Measurements from ENCODE around the gene GDI2.
"Not testable (repeated sequence)": the region's sequence is repeated elsewhere in the genome, so short reads cannot be mapped to it uniquely, and the experiment has no call there.

The GDI2 gene

GRCh38 chr10:5841965-5842364, 28.7 kb upstream of the GDI2 start:
- H3K27ac ChIP-seq (ENCODE audit: low read length), result no peak overlapping the region
- no peak for DNase-seq (ENCODE audit: low read depth, low spot score)
- WGBS (ENCODE audit: insufficient coverage, insufficient read length), result no CpG with 5 or more reads among the region's 14 CpGs
- H3K4me1 ChIP-seq (ENCODE audit: control insufficient read depth, insufficient read depth, low read length), result no peaks in the 10 kb centered on the region
- H3K4me3 ChIP-seq (ENCODE audit: low read length), result no peak overlapping the region
- no peaks in the 10 kb centered on the region for H3K27me3 ChIP-seq (ENCODE audit: control insufficient read depth, insufficient read depth, low read length)
- H3K9me3 ChIP-seq (ENCODE audit: control insufficient read depth, insufficient read depth, low read length), result no peaks in the 10 kb centered on the region
- H3K36me3 ChIP-seq (ENCODE audit: control insufficient read depth, insufficient read depth, low read length), result no peaks in the 10 kb centered on the region

GRCh38 chr10:5840314-5841307, 27.4 kb upstream of the GDI2 start:
- Histone ChIP-seq H3K4me3 (ENCODE audit: low read length) (no peak overlapping the region), H3K36me3 (ENCODE audit: control insufficient read depth, insufficient read depth, low read length) (no peaks in the 10 kb centered on the region), H3K27ac (ENCODE audit: low read length) (no peak overlapping the region), H3K4me1 (ENCODE audit: control insufficient read depth, insufficient read depth, low read length) (no peaks in the 10 kb centered on the region), H3K27me3 (ENCODE audit: control insufficient read depth, insufficient read depth, low read length) (no peaks in the 10 kb centered on the region), H3K9me3 (ENCODE audit: control insufficient read depth, insufficient read depth, low read length) (no peaks in the 10 kb centered on the region)
- no peak for DNase-seq (ENCODE audit: low read depth, low spot score)
- no CpG with 5 or more reads among the region's 40 CpGs for WGBS (ENCODE audit: insufficient coverage, insufficient read length)

GRCh38 chr10:5836181-5836580, 22.9 kb upstream of the GDI2 start:
- H3K36me3 ChIP-seq (ENCODE audit: control insufficient read depth, insufficient read depth, low read length); H3K27me3 ChIP-seq (ENCODE audit: control insufficient read depth, insufficient read depth, low read length); H3K27ac ChIP-seq (ENCODE audit: low read length); H3K4me3 ChIP-seq (ENCODE audit: low read length); H3K9me3 ChIP-seq (ENCODE audit: control insufficient read depth, insufficient read depth, low read length); H3K4me1 ChIP-seq (ENCODE audit: control insufficient read depth, insufficient read depth, low read length); DNase-seq (ENCODE audit: low read depth, low spot score): not testable (repeated sequence)
- no CpG with 5 or more reads among the region's 2 CpGs for WGBS (ENCODE audit: insufficient coverage, insufficient read length)

- no peaks in the 10 kb centered on the region for H3K9me3 ChIP-seq (ENCODE audit: control insufficient read depth, insufficient read depth, low read length)
- no CpG with 5 or more reads among the region's 15 CpGs for WGBS (ENCODE audit: insufficient coverage, insufficient read length)
These were observed 22.3 kb upstream of the GDI2 start for GRCh38 chr10:5835446-5836095.

GRCh38 chr10:5833814-5834213, 20.6 kb upstream of the GDI2 start:
- WGBS (ENCODE audit: insufficient coverage, insufficient read length), result no CpG with 5 or more reads among the region's 6 CpGs
- no peaks in the 10 kb centered on the region for H3K4me1 ChIP-seq (ENCODE audit: control insufficient read depth, insufficient read depth, low read length)
- no peaks in the 10 kb centered on the region for H3K27me3 ChIP-seq (ENCODE audit: control insufficient read depth, insufficient read depth, low read length)

More at GRCh38 chr10:5835446-5836095, 22.3 kb upstream of the GDI2 start:
- Histone ChIP-seq H3K27me3 (ENCODE audit: control insufficient read depth, insufficient read depth, low read length) (no peaks in the 10 kb centered on the region), H3K4me3 (ENCODE audit: low read length) (no peak overlapping the region), H3K36me3 (ENCODE audit: control insufficient read depth, insufficient read depth, low read length) (no peaks in the 10 kb centered on the region), H3K4me1 (ENCODE audit: control insufficient read depth, insufficient read depth, low read length) (no peaks in the 10 kb centered on the region), H3K27ac (ENCODE audit: low read length) (no peak overlapping the region)
- DNase-seq (ENCODE audit: low read depth, low spot score), result no peak

GRCh38 chr10:5832946-5833345, 19.7 kb upstream of the GDI2 start:
- Histone ChIP-seq H3K27me3 (ENCODE audit: control insufficient read depth, insufficient read depth, low read length) (no peaks in the 10 kb centered on the region), H3K4me1 (ENCODE audit: control insufficient read depth, insufficient read depth, low read length) (no peaks in the 10 kb centered on the region), H3K36me3 (ENCODE audit: control insufficient read depth, insufficient read depth, low read length) (no peaks in the 10 kb centered on the region), H3K27ac (ENCODE audit: low read length) (no peak overlapping the region), H3K4me3 (ENCODE audit: low read length) (no peak overlapping the region), H3K9me3 (ENCODE audit: control insufficient read depth, insufficient read depth, low read length) (no peaks in the 10 kb centered on the region)
- WGBS (ENCODE audit: insufficient coverage, insufficient read length), result no CpG with 5 or more reads among the region's 13 CpGs
- no peak for DNase-seq (ENCODE audit: low read depth, low spot score)

More at GRCh38 chr10:5833814-5834213, 20.6 kb upstream of the GDI2 start:
- Histone ChIP-seq H3K36me3 (ENCODE audit: control insufficient read depth, insufficient read depth, low read length) (no peaks in the 10 kb centered on the region), H3K27ac (ENCODE audit: low read length) (no peak overlapping the region), H3K9me3 (ENCODE audit: control insufficient read depth, insufficient read depth, low read length) (no peaks in the 10 kb centered on the region), H3K4me3 (ENCODE audit: low read length) (no peak overlapping the region)
- no peak for DNase-seq (ENCODE audit: low read depth, low spot score)

GRCh38 chr10:5831446-5831782, 18.2 kb upstream of the GDI2 start:
- DNase-seq (ENCODE audit: low read depth, low spot score), result no peak
- no peaks in the 10 kb centered on the region for H3K4me1 ChIP-seq (ENCODE audit: control insufficient read depth, insufficient read depth, low read length)
- no CpG with 5 or more reads among the region's 8 CpGs for WGBS (ENCODE audit: insufficient coverage, insufficient read length)
- H3K36me3 ChIP-seq (ENCODE audit: control insufficient read depth, insufficient read depth, low read length), result no peaks in the 10 kb centered on the region
- H3K27ac ChIP-seq (ENCODE audit: low read length), result no peak overlapping the region
- no peaks in the 10 kb centered on the region for H3K27me3 ChIP-seq (ENCODE audit: control insufficient read depth, insufficient read depth, low read length)
- no peaks in the 10 kb centered on the region for H3K9me3 ChIP-seq (ENCODE audit: control insufficient read depth, insufficient read depth, low read length)
- no peak overlapping the region for H3K4me3 ChIP-seq (ENCODE audit: low read length)

- no CpG with 5 or more reads among the region's 14 CpGs for WGBS (ENCODE audit: insufficient coverage, insufficient read length)
- H3K27ac ChIP-seq (ENCODE audit: low read length), result no peak overlapping the region
These were observed 17.6 kb upstream of the GDI2 start for GRCh38 chr10:5830629-5831445.

GRCh38 chr10:5829267-5829666, 16.0 kb upstream of the GDI2 start:
- Histone ChIP-seq H3K4me3 (ENCODE audit: low read length) (no peak overlapping the region), H3K9me3 (ENCODE audit: control insufficient read depth, insufficient read depth, low read length) (no peaks in the 10 kb centered on the region), H3K27ac (ENCODE audit: low read length) (no peak overlapping the region), H3K4me1 (ENCODE audit: control insufficient read depth, insufficient read depth, low read length) (no peaks in the 10 kb centered on the region), H3K27me3 (ENCODE audit: control insufficient read depth, insufficient read depth, low read length) (no peaks in the 10 kb centered on the region), H3K36me3 (ENCODE audit: control insufficient read depth, insufficient read depth, low read length) (no peaks in the 10 kb centered on the region)
- no peak for DNase-seq (ENCODE audit: low read depth, low spot score)
- whole genome bisulfite sequencing (ENCODE audit: insufficient coverage, insufficient read length), result no CpG with 5 or more reads among the region's 9 CpGs

More at GRCh38 chr10:5830629-5831445, 17.6 kb upstream of the GDI2 start:
- Histone ChIP-seq H3K27me3 (ENCODE audit: control insufficient read depth, insufficient read depth, low read length) (no peaks in the 10 kb centered on the region), H3K36me3 (ENCODE audit: control insufficient read depth, insufficient read depth, low read length) (no peaks in the 10 kb centered on the region), H3K4me1 (ENCODE audit: control insufficient read depth, insufficient read depth, low read length) (no peaks in the 10 kb centered on the region), H3K4me3 (ENCODE audit: low read length) (no peak overlapping the region), H3K9me3 (ENCODE audit: control insufficient read depth, insufficient read depth, low read length) (no peaks in the 10 kb centered on the region)
- no peak for DNase-seq (ENCODE audit: low read depth, low spot score)

- no peaks in the 10 kb centered on the region for H3K9me3 ChIP-seq (ENCODE audit: control insufficient read depth, insufficient read depth, low read length)
- no peaks in the 10 kb centered on the region for H3K36me3 ChIP-seq (ENCODE audit: control insufficient read depth, insufficient read depth, low read length)
- no peak overlapping the region for H3K4me3 ChIP-seq (ENCODE audit: low read length)
- no CpG with 5 or more reads among the region's 16 CpGs for WGBS (ENCODE audit: insufficient coverage, insufficient read length)
- no peaks in the 10 kb centered on the region for H3K4me1 ChIP-seq (ENCODE audit: control insufficient read depth, insufficient read depth, low read length)
- H3K27ac ChIP-seq (ENCODE audit: low read length), result no peak overlapping the region
- no peaks in the 10 kb centered on the region for H3K27me3 ChIP-seq (ENCODE audit: control insufficient read depth, insufficient read depth, low read length)
- no peak for DNase-seq (ENCODE audit: low read depth, low spot score)
These were observed 15.5 kb upstream of the GDI2 start for GRCh38 chr10:5828725-5829124.
